Measurements from ENCODE around the gene THSD4. TPM values are rescaled to one million over a fixed set of nuclear protein-coding genes. Genes with fewer than 3 reads are reported as not detected.

The THSD4 gene
- total RNA-seq, 1 experiment from 2014 or later = 0.29 TPM

- CTCF ChIA-PET = no interaction called here
- no peak overlapping the region for H3K27ac Mint-ChIP-seq (ENCODE audit: unreplicated experiment)
- BruUV-seq (replicated peaks) = no TSS peak
- no peaks in the 10 kb centered on the region for H3K27me3 ChIP-seq (replicated peaks; ENCODE audit: control insufficient read depth, insufficient read depth, low read length)
- DNase-seq = no peak
- no peaks in the 10 kb centered on the region for H3K9me3 Mint-ChIP-seq (ENCODE audit: unreplicated experiment)
- H3K4me1 Mint-ChIP-seq (ENCODE audit: low read depth, unreplicated experiment) = peaks cover 26% of the 10 kb centered on the region
- H3K27me3 Mint-ChIP-seq (ENCODE audit: insufficient read depth, unreplicated experiment) = no peaks in the 10 kb centered on the region
- H3K4me3 ChIP-seq (ENCODE audit: low read depth, low read length) = no peak overlapping the region
- POLR2A ChIA-PET = no interaction called here
- H3K36me3 ChIP-seq (ENCODE audit: control insufficient read depth, insufficient read depth, low read length) = no peaks in the 10 kb centered on the region
- no peaks in the 10 kb centered on the region for H3K9me3 ChIP-seq
- intact Hi-C loops (cut with micrococcal nuclease; ENCODE audit: unreplicated experiment) = no loop called here
- peaks cover 34% of the 10 kb centered on the region for H3K4me1 ChIP-seq
- H3K36me3 Mint-ChIP-seq (ENCODE audit: insufficient read depth, unreplicated experiment) = peaks cover 4% of the 10 kb centered on the region
- H3K4me3 Mint-ChIP-seq (ENCODE audit: unreplicated experiment) = no peak overlapping the region
- TF ChIP-seq CTCF (IDR thresholded peaks at IDR 0.05; ENCODE audit: insufficient read depth in 1 of 2, low read depth in 1 of 2, low read length in 1 of 2, severe bottlenecking in 1 of 2, unreplicated experiment in 1 of 2) = no peak
Observed at GRCh38 chr15:71683411-71684274, 568.4 kb downstream of the THSD4 start.

GRCh38 chr15:71685420-71685993 is 570.2 kb downstream of the THSD4 start:
- Histone ChIP-seq H3K9me3 (no peaks in the 10 kb centered on the region), H3K36me3 (ENCODE audit: control insufficient read depth, insufficient read depth, low read length) (no peaks in the 10 kb centered on the region), H3K4me3 (ENCODE audit: low read depth, low read length) (no peak overlapping the region), H3K27me3 (replicated peaks; ENCODE audit: control insufficient read depth, insufficient read depth, low read length) (no peaks in the 10 kb centered on the region), H3K4me1 (peaks cover 15% of the 10 kb centered on the region)
- Mint-ChIP-seq H3K4me1 (ENCODE audit: low read depth, unreplicated experiment) (peaks cover 10% of the 10 kb centered on the region), H3K27ac (ENCODE audit: unreplicated experiment) (no peak overlapping the region), H3K36me3 (ENCODE audit: insufficient read depth, unreplicated experiment) (no peaks in the 10 kb centered on the region), H3K27me3 (ENCODE audit: insufficient read depth, unreplicated experiment) (no peaks in the 10 kb centered on the region), H3K4me3 (ENCODE audit: unreplicated experiment) (no peak overlapping the region), H3K9me3 (ENCODE audit: unreplicated experiment) (peaks cover 5% of the 10 kb centered on the region)
- CTCF ChIA-PET = no interaction called here
- intact Hi-C loops (cut with micrococcal nuclease; ENCODE audit: unreplicated experiment) = no loop called here
- BruUV-seq (replicated peaks) = no TSS peak
- TF ChIP-seq CTCF (IDR thresholded peaks at IDR 0.05; ENCODE audit: insufficient read depth in 1 of 2, low read depth in 1 of 2, low read length in 1 of 2, severe bottlenecking in 1 of 2, unreplicated experiment in 1 of 2) = no peak
- DNase-seq = no peak
- POLR2A ChIA-PET = no interaction called here

GRCh38 chr15:71686221-71687050 is 571.2 kb downstream of the THSD4 start:
- intact Hi-C loops (cut with micrococcal nuclease; ENCODE audit: unreplicated experiment) = no loop called here
- Histone ChIP-seq H3K36me3 (ENCODE audit: control insufficient read depth, insufficient read depth, low read length) (no peaks in the 10 kb centered on the region), H3K27me3 (replicated peaks; ENCODE audit: control insufficient read depth, insufficient read depth, low read length) (no peaks in the 10 kb centered on the region), H3K9me3 (no peaks in the 10 kb centered on the region), H3K4me1 (peaks cover 7% of the 10 kb centered on the region), H3K4me3 (ENCODE audit: low read depth, low read length) (no peak overlapping the region)
- CTCF ChIA-PET = no interaction called here
- no peaks in the 10 kb centered on the region for H3K27me3 Mint-ChIP-seq (ENCODE audit: insufficient read depth, unreplicated experiment)
- POLR2A ChIA-PET = no interaction called here
- H3K27ac Mint-ChIP-seq (ENCODE audit: unreplicated experiment) = no peak overlapping the region
- H3K36me3 Mint-ChIP-seq (ENCODE audit: insufficient read depth, unreplicated experiment) = no peaks in the 10 kb centered on the region
- H3K9me3 Mint-ChIP-seq (ENCODE audit: unreplicated experiment) = peaks cover 13% of the 10 kb centered on the region
- no peak for TF ChIP-seq CTCF (IDR thresholded peaks at IDR 0.05; ENCODE audit: insufficient read depth in 1 of 2, low read depth in 1 of 2, low read length in 1 of 2, severe bottlenecking in 1 of 2, unreplicated experiment in 1 of 2)
- peaks cover 11% of the 10 kb centered on the region for H3K4me1 Mint-ChIP-seq (ENCODE audit: low read depth, unreplicated experiment)
- no TSS peak for BruUV-seq (replicated peaks)
- no peak overlapping the region for H3K4me3 Mint-ChIP-seq (ENCODE audit: unreplicated experiment)
- no peak for DNase-seq
